ENCODE results near the gene TXNRD2.

- no peak for TF ChIP-seq CTCF (conservative IDR thresholded peaks at IDR 0.05; ENCODE audit: low read depth, low read length)
- no peak for TF ChIP-seq POLR2A (IDR thresholded peaks at IDR 0.05; ENCODE audit: low read depth, low read length)
- TF ChIP-seq SMC3 (IDR thresholded peaks at IDR 0.05; ENCODE audit: low read depth, low read length), result no peak
- TF ChIP-seq RFX5 (IDR thresholded peaks at IDR 0.05; ENCODE audit: low read depth, low read length), result no peak
- TF ChIP-seq MXI1 (IDR thresholded peaks at IDR 0.05; ENCODE audit: borderline replicate concordance, low read depth, low read length), result no peak
- TF ChIP-seq BHLHE40 (IDR thresholded peaks at IDR 0.05; ENCODE audit: low read depth, low read length), result no peak
- no peak for TF ChIP-seq MAZ (IDR thresholded peaks at IDR 0.05; ENCODE audit: borderline replicate concordance, low read depth, low read length)
- no peak for TF ChIP-seq RAD21 (IDR thresholded peaks at IDR 0.05; ENCODE audit: low read length)
- no peak for TF ChIP-seq FOS (IDR thresholded peaks at IDR 0.05; ENCODE audit: low read depth, low read length)
Measured at GRCh38 chr22:19904935-19905334, 36.7 kb downstream of the TXNRD2 start.

All from IMR-90 (cell line).